Right lung (tissue), 5 donors: Measurements from ENCODE around the gene AK5. TPM values are rescaled to one million over a fixed set of nuclear protein-coding genes. Genes with fewer than 3 reads are reported as not detected.
A peak's percentile ranks its signal among the peaks of the same experiment; 100 is the strongest.

Experiments
- DNase-seq, 2 donors: peaks; one replicate each; pipeline ENCODE4 v3.0.0-alpha.2; 2013
- polyA plus RNA-seq, 5 donors: library from polyadenylated mRNA; unstranded; fragments of 120-200 nt; gene quantifications; one replicate each; pipeline versions ENCODE4 v1.2.1 to v1.2.3, GENCODE V29; 2013; ENCODE audit warnings: inconsistent platforms in 1 of 5, low replicate concordance in 1 of 5; ENCODE audit not compliant: insufficient read length in 5 of 5, insufficient read depth in 1 of 5

The AK5 gene
- polyA plus RNA-seq, 5 donors, result 0.46 to 1.2 (median 0.84) TPM

- peak; percentile 36 to 47 for DNase-seq
Observed at GRCh38 chr1:77438236-77438913, 156.6 kb downstream of the AK5 start.

GRCh38 chr1:77446841-77447555 is 165.2 kb downstream of the AK5 start:
- no peak for DNase-seq

- no peak for DNase-seq
Observed at GRCh38 chr1:77447669-77448068, 165.8 kb downstream of the AK5 start.

GRCh38 chr1:77459881-77460280 is 178.1 kb downstream of the AK5 start:
- no peak for DNase-seq

GRCh38 chr1:77461691-77462090 is 179.9 kb downstream of the AK5 start:
- no peak for DNase-seq

- DNase-seq, result no peak
Observed at GRCh38 chr1:77463216-77463615, 181.4 kb downstream of the AK5 start.

GRCh38 chr1:77465139-77465538 is 183.3 kb downstream of the AK5 start:
- no peak for DNase-seq

GRCh38 chr1:77465922-77466321 is 184.1 kb downstream of the AK5 start:
- no peak for DNase-seq

GRCh38 chr1:77467021-77467595 is 185.3 kb downstream of the AK5 start:
- DNase-seq, result no peak

- no peak for DNase-seq
Observed at GRCh38 chr1:77467741-77468140, 185.9 kb downstream of the AK5 start.

GRCh38 chr1:77468257-77468948 is 186.6 kb downstream of the AK5 start:
- DNase-seq, result no peak

GRCh38 chr1:77468949-77469710 is 187.3 kb downstream of the AK5 start:
- no peak for DNase-seq

GRCh38 chr1:77471691-77472090 is 189.9 kb downstream of the AK5 start:
- DNase-seq, result no peak

GRCh38 chr1:77473690-77474089 is 191.9 kb downstream of the AK5 start:
- DNase-seq, result no peak

GRCh38 chr1:77475641-77476040 is 193.8 kb downstream of the AK5 start:
- no peak for DNase-seq

- no peak for DNase-seq
Observed at GRCh38 chr1:77476475-77476874, 194.7 kb downstream of the AK5 start.

- no peak for DNase-seq
Observed at GRCh38 chr1:77484334-77484733, 202.5 kb downstream of the AK5 start.

GRCh38 chr1:77484926-77485325 is 203.1 kb downstream of the AK5 start:
- no peak for DNase-seq

GRCh38 chr1:77487631-77488030 is 205.8 kb downstream of the AK5 start:
- no peak for DNase-seq

- no peak for DNase-seq
Observed at GRCh38 chr1:77489910-77490309, 208.1 kb downstream of the AK5 start.

GRCh38 chr1:77494026-77494425 is 212.2 kb downstream of the AK5 start:
- DNase-seq, result no peak

- DNase-seq, result no peak
Observed at GRCh38 chr1:77498918-77499317, 217.1 kb downstream of the AK5 start.
